ENCODE data around the gene CIP2A. TPM values are rescaled to one million over a fixed set of nuclear protein-coding genes. Genes with fewer than 3 reads are reported as not detected.

The CIP2A gene
- total RNA-seq, 1 donor from 2014 or later: 29.0 TPM

DNA sequence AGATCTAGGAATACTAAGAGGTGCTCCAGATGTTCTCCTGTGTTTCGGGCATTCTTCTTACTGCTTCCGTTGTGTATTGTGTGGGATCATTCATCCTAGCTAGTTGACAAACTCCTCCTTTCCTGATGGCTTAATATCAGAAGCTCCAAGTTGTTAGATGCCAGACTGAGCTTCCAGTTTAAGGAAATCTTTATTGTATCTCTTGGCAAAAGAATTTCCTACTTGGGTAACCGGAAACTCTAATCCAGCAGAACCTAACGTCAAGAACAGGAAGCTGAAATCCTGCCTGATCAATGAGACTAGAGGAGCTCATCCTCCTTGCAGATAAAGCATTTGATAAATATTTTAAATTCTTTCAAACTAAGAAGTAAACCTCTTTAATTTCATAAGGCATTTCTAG lies 51.2 kb downstream of the CIP2A start:
- Mint-ChIP-seq H3K27ac (no peak overlapping the region), H3K4me3 (no peak overlapping the region), H3K4me1 (ENCODE audit: unreplicated experiment) (no peaks in the 10 kb centered on the region), H3K9me3 (no peaks in the 10 kb centered on the region), H3K36me3 (peaks cover 4% of the 10 kb centered on the region), H3K27me3 (no peaks in the 10 kb centered on the region)
- DNase-seq (ENCODE audit: extremely low spot score, unreplicated experiment): no peak
- TF ChIP-seq, protein P1, sequence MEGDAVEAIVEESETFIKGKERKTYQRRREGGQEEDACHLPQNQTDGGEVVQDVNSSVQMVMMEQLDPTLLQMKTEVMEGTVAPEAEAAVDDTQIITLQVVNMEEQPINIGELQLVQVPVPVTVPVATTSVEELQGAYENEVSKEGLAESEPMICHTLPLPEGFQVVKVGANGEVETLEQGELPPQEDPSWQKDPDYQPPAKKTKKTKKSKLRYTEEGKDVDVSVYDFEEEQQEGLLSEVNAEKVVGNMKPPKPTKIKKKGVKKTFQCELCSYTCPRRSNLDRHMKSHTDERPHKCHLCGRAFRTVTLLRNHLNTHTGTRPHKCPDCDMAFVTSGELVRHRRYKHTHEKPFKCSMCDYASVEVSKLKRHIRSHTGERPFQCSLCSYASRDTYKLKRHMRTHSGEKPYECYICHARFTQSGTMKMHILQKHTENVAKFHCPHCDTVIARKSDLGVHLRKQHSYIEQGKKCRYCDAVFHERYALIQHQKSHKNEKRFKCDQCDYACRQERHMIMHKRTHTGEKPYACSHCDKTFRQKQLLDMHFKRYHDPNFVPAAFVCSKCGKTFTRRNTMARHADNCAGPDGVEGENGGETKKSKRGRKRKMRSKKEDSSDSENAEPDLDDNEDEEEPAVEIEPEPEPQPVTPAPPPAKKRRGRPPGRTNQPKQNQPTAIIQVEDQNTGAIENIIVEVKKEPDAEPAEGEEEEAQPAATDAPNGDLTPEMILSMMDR (conservative IDR thresholded peaks at IDR 0.05): no peak

DNA sequence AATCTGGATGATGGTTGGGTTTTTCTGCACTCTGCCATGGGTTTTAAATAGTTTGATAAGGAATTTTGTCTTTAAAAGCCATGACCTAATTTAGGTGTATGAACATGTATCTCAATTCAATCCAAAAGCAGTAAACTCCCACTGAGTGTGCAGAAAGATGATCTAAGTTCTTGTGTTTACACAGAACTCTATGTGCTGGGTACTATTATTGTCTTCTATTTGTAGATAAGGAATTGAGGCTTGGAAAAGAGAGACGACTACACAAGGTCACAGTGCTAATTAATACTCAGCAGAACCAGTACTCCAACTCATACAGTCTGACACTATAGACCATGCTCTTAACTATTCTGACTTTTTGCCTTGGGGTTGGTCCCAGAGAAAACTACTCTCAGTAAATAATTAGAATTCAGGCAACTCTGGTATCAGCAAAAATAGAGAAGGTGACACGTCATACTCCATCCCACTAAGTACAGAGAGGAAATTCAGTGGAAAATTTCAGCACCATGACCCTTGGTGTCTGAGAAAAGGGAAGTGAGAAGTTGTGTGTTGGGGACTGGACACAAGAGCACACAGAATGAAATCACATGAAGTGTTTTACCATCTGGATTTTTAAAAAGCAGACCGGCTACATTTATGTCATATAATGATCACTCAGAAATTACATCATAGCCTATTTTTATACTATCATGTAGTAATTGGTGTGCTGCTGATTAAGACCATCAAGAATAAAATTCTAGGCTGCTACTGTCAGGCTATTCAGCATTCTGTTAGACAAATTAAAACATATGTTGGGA lies 60.6 kb downstream of the CIP2A start:
- Mint-ChIP-seq H3K27ac (no peak overlapping the region), H3K4me1 (ENCODE audit: unreplicated experiment) (peaks cover 6% of the 10 kb centered on the region), H3K36me3 (no peaks in the 10 kb centered on the region), H3K4me3 (no peak overlapping the region), H3K27me3 (no peaks in the 10 kb centered on the region), H3K9me3 (peaks cover 3% of the 10 kb centered on the region)
- TF ChIP-seq, protein P1 (conservative IDR thresholded peaks at IDR 0.05): no peak
- no peak for DNase-seq (ENCODE audit: extremely low spot score, unreplicated experiment)

DNA sequence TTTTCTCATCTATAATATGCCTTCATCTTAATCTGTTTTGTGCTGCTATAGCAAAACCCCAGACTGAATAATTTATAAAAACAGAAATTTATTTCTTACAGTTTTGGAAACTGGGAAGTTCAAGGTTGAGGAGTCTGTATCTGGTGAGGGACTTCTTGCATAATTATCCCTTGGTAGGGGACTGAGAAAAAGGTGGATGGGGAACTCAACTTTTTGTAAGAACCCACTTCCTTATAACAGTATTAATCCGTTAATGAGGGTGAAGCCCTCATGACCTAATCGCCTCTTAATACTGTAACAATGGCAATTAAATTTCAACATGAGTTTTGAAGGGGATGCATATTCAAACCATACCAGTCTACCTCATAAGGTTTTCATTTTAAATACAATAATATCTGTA lies 61.4 kb downstream of the CIP2A start:
- Mint-ChIP-seq H3K9me3 (peaks cover 3% of the 10 kb centered on the region), H3K27me3 (no peaks in the 10 kb centered on the region), H3K4me3 (no peak overlapping the region), H3K4me1 (ENCODE audit: unreplicated experiment) (peaks cover 6% of the 10 kb centered on the region), H3K36me3 (no peaks in the 10 kb centered on the region), H3K27ac (no peak overlapping the region)
- DNase-seq (ENCODE audit: extremely low spot score, unreplicated experiment): no peak
- TF ChIP-seq, protein P1 (conservative IDR thresholded peaks at IDR 0.05): no peak

DNA sequence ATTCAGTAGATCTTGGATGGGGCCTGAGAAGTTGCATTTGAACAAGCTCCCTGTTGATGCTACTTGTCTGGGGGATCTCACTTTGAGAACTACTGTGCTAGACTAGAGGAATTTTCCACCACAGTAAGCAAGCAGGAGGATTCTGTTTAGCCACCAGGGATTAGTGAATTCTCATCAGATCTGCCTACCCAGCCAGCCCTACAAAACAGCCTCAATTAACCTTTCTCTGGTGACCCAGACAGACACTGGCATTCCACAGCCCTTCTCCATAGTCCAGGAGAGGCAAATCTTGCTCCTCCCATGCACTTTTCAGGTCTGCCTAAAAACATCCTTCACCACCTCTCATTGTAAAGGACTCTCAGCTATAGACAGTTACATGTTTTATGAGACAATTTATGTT lies 62.1 kb downstream of the CIP2A start:
- no peak overlapping the region for H3K4me3 Mint-ChIP-seq

DNA sequence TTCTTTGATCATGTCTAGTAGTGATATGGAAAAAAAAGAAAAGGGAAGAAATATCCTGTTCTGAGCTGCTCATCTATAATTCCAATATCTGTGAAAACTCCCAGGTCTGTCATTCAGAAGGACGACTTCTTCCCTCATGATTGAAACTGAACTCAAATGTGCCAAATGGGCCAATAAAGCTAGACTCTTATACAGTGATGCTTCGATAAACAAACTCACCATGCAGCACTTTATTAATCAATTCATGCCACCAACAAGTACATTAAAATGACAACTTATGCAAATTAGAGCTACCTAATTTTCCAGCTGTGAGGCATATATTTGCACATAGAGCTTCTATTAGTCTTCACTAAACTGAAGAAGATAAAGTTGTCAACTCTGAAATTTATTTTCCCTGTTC lies 63.3 kb downstream of the CIP2A start:
- Mint-ChIP-seq H3K36me3 (no peaks in the 10 kb centered on the region), H3K27me3 (no peaks in the 10 kb centered on the region), H3K27ac (no peak overlapping the region), H3K4me3 (no peak overlapping the region), H3K9me3 (peaks cover 3% of the 10 kb centered on the region), H3K4me1 (ENCODE audit: unreplicated experiment) (peaks cover 12% of the 10 kb centered on the region)
- TF ChIP-seq, protein P1 (conservative IDR thresholded peaks at IDR 0.05): no peak
- DNase-seq (ENCODE audit: extremely low spot score, unreplicated experiment): no peak

More for the DNA sequence above, 62.1 kb downstream of the CIP2A start:
- no peak for DNase-seq (ENCODE audit: extremely low spot score, unreplicated experiment)
- Mint-ChIP-seq H3K27ac (no peak overlapping the region), H3K36me3 (no peaks in the 10 kb centered on the region), H3K9me3 (peaks cover 3% of the 10 kb centered on the region), H3K27me3 (no peaks in the 10 kb centered on the region), H3K4me1 (ENCODE audit: unreplicated experiment) (peaks cover 6% of the 10 kb centered on the region)
- TF ChIP-seq, protein P1 (conservative IDR thresholded peaks at IDR 0.05): no peak

Data from type B pancreatic cell (in vitro differentiated cells).